GM20000 (cell line): Measurements from ENCODE around the gene COL13A1.

Source experiments
- DNase-seq: peaks from one replicate; pipeline ENCODE4 v3.0.0; 2012; ENCODE audit warnings: low spot score
- TF ChIP-seq, protein P1 (sequence below): IDR thresholded peaks from 2 replicates; pipeline ENCODE4 v1.5.1; 2012; ENCODE audit warnings: mild to moderate bottlenecking, control low read depth; ENCODE audit errors: extremely low read depth, missing control alignments

The COL13A1 gene

DNA sequence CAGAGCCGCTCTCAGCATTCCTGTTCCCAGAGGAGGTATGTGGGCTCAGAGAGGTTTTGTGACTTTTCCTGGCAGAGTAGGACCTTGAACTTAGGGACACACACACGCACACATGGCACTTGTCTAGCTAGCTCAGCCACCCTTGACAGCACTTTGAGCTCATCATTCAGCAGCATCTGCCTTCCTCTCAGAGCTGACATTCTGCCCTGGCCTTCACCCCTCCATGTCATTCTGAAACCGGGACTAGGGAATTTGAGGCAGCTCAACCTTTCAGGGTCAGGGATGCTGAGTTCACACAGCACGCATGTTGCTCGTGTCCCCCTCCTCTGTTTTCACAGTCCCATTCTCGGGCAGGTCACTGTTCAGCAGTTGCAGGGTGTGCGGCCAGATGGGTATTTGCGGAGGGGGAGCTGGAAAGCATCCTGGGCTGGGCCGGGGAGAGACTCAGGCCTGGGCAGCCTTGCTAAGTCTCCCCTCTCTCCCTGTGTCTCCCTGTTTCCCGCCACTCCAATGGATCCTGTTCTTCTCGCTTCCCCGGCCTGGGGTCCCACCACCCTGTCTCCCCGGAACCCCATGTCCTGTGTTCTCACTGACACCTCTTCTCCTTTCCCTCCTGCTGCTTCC, 78.0 kb downstream of the COL13A1 start:
- TF ChIP-seq, protein P1, sequence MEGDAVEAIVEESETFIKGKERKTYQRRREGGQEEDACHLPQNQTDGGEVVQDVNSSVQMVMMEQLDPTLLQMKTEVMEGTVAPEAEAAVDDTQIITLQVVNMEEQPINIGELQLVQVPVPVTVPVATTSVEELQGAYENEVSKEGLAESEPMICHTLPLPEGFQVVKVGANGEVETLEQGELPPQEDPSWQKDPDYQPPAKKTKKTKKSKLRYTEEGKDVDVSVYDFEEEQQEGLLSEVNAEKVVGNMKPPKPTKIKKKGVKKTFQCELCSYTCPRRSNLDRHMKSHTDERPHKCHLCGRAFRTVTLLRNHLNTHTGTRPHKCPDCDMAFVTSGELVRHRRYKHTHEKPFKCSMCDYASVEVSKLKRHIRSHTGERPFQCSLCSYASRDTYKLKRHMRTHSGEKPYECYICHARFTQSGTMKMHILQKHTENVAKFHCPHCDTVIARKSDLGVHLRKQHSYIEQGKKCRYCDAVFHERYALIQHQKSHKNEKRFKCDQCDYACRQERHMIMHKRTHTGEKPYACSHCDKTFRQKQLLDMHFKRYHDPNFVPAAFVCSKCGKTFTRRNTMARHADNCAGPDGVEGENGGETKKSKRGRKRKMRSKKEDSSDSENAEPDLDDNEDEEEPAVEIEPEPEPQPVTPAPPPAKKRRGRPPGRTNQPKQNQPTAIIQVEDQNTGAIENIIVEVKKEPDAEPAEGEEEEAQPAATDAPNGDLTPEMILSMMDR = no peak
- DNase-seq = no peak

DNA sequence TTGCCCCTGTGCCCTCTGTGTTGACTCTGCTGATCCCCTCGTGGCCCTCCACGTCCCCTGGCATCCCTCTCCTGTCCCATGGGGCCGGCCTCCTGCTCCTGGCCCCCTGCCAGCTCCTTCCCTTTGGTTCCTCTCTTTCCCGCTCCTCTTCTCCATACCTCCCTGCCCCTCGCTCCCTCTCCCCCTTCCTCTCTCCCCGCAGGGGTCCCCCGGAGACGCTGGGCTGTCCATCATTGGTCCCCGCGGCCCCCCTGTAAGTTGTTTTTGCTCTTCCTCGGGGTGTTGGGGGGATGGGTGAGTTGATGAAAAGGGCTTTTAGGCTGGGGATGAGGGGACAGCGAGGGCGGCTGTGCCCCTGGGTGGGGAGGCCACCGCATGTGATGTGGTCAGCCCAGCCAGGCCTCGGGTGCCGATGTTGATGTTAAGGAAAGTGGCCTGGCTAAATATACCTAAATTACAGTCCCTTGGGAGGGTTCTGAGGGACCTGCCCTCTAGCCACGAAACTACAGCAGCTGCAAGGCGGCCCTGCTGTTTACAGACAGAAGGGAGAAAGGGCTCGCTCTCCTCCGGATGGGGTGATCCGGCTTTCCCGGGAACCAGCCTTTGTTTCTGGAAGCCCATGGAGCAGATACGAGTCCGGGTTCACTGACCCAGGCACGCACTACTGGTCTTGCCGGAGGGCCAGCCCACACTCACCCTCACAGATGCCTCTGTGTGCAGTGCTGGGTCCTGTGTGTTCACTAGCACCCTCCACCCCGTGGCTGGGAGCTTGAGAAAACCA, 78.8 kb downstream of the COL13A1 start:
- DNase-seq = no peak
- TF ChIP-seq, protein P1 = no peak

DNA sequence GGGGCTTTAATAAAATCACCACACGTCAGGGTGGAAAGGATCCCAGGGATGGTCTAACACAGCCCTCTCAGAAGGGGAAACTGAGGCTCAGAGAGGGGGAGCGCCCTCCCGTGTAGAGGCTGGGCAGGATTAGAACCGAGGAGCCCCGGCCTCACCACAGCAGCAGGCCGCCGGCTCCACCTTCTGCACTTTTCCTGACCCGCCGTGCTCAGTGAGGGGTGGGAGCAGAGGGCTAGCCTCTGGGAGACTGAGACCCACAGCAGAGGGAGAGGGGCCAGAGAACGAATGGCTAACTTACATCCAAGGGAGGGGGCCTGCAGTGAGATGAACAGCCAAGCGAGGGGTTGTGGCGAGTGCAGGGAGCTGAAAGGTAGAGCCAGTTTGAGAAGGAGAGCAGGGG, 79.5 kb downstream of the COL13A1 start:
- no peak for DNase-seq
- TF ChIP-seq, protein P1 = no peak

DNA sequence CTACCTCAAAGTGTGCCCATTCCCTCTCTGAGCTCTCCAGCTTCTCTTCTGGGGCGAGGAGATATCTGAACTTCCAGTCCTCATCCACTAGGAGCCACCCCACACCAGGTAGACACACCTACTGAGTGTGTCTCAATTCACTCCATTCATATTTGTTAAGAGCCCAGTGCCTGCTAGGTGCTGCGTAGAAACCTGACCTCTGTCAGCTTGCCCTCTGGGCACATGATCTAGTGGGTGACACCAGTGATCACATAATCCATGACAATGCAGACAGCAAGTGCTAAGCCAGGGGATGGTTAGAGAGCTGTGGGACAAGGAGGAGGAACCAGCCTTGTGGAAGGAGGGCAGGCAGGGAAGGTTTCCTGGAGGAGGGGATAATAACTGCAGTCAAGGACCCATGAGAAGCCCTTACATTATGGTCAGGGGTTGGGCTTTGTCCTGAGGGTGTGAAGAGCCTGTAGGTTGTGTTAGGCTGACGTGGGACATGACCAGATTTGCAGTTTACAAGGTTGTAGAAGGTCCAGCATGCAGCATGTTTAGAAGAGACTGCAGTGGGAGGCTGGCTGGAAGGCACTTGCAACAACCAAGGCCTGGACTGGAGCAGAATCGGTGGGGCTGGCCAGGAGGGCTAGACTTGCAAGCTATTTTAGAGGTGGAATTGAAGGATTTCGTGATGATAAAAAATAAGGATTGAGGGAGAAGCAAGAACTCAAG, 81.8 kb downstream of the COL13A1 start:
- TF ChIP-seq, protein P1 = no peak
- peak; percentile 25 for DNase-seq

DNA sequence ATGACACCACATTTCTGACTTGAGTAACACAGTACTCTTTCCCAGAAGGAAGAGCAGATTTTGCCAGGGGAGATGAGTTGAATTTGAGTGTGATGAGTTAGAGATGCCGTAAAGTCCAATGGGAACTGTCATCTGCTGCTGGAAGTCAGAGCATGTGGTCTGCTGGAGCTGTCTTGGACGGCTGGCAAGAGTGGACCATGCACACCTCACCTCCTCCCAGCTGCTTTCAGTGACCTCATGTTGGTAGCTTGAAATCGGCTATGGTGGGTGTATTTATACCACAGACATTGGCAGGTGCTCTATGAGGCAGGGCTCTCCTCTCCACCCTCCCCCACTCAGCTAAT, 82.3 kb downstream of the COL13A1 start:
- no peak for DNase-seq
- TF ChIP-seq, protein P1 = no peak

DNA sequence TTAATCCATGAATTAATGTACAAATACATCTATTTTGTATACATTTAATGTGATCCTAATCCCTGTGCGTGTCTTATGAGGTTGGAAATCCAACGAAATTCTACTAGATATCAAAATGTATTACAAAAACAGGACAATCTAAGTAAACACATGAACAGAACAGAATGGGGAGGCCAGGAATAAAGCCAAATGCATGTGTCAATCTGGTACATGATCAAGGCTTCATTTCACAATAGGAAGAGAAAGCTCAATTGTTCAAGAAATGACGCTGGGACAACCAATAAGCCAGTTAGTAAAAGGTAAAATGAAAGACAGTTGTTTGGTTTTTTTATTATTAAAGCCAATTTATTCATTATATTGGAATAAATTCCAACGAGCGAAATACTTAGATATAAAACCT, 83.0 kb downstream of the COL13A1 start:
- TF ChIP-seq, protein P1 = no peak
- DNase-seq = no peak
